Measurements from ENCODE around the gene APBA2. TPM values are rescaled to one million over a fixed set of nuclear protein-coding genes. Genes with fewer than 3 reads are reported as not detected.

Gene APBA2
- total and polyA plus RNA-seq, 2 of the 13 experiments (the other 11 are each of a cell fraction or from before 2014, with no cell fraction given): 0.62 to 2.3 TPM

- Histone ChIP-seq H2AFZ (ENCODE audit: low read length) (no peak overlapping the region), H3K9ac (ENCODE audit: insufficient read depth, low read depth, low read length) (no peak overlapping the region), H3K4me1 (ENCODE audit: insufficient read depth, low read length) (no peaks in the 10 kb centered on the region), H3K79me2 (ENCODE audit: insufficient read depth, low read length) (no peaks in the 10 kb centered on the region), H3K4me3 (replicated peaks in 1 of 3; ENCODE audit: insufficient read depth in 1 of 3, low read depth in 2 of 3, low read length in 3 of 3) (no peak overlapping the region), H3K27me3 (ENCODE audit: control insufficient read depth in 1 of 2, insufficient read depth in 2 of 2, low read length in 2 of 2) (no peaks in the 10 kb centered on the region; a peak in 1 of 5 replicates), H3K9me3 (ENCODE audit: low read length) (no peaks in the 10 kb centered on the region), H3K27ac (ENCODE audit: extremely low read length, insufficient read depth, low read length) (no peak overlapping the region), H4K20me1 (ENCODE audit: insufficient read depth, low read length) (no peaks in the 10 kb centered on the region), H3K36me3 (replicated peaks in 1 of 2; ENCODE audit: control insufficient read depth in 1 of 2, insufficient read depth in 2 of 2, low read length in 2 of 2) (no peaks in the 10 kb centered on the region), H3K4me2 (ENCODE audit: low read depth, low read length) (no peak overlapping the region)
- ATAC-seq (no peak), DNase-seq (ENCODE audit: low spot score) (no peak), FAIRE-seq (no peak)
- no TSS peak for BruUV-seq (replicated peaks)
- WGBS (ENCODE audit: low lambda C conversion rate): 66% methylated on average over 4 of the region's 11 CpGs
- ChIA-PET CTCF (ENCODE audit: low intra/inter-chr PET ratio, low total read pairs) (no interaction called here), POLR2A (no interaction called here)
- TF ChIP-seq TMF1 (CRISPR knock-in tag; IDR thresholded peaks at IDR 0.05; ENCODE audit: low read depth) (no peak), RFX1 (IDR thresholded peaks at IDR 0.05) (no peak), CREM (IDR thresholded peaks at IDR 0.05) (no peak), CREM (CRISPR knock-in tag; IDR thresholded peaks at IDR 0.05) (no peak), ZSCAN29 (CRISPR knock-in tag; conservative IDR thresholded peaks at IDR 0.05) (no peak), TERF1 (CRISPR knock-in tag; IDR thresholded peaks at IDR 0.05) (no peak), SCMH1 (CRISPR knock-in tag; IDR thresholded peaks at IDR 0.05; ENCODE audit: borderline replicate concordance) (no peak), TOE1 (CRISPR knock-in tag; IDR thresholded peaks at IDR 0.05) (no peak), HNRNPLL (IDR thresholded peaks at IDR 0.05; ENCODE audit: low read depth, low read length, poor library complexity, severe bottlenecking) (no peak), ZNF10 (CRISPR knock-in tag; IDR thresholded peaks at IDR 0.05; ENCODE audit: borderline replicate concordance, low read depth) (no peak), PREB (CRISPR knock-in tag; IDR thresholded peaks at IDR 0.05) (no peak), YEATS4 (CRISPR knock-in tag; IDR thresholded peaks at IDR 0.05; ENCODE audit: borderline replicate concordance) (no peak), FOXJ3 (CRISPR knock-in tag; IDR thresholded peaks at IDR 0.05; ENCODE audit: borderline replicate concordance) (no peak), PRDM15 (CRISPR knock-in tag; IDR thresholded peaks at IDR 0.05) (no peak), ZNF124 (CRISPR knock-in tag; IDR thresholded peaks at IDR 0.05) (no peak)
- intact Hi-C loops (cut with micrococcal nuclease; ENCODE audit: unreplicated experiment) (no loop called here), in situ Hi-C loops (cut with HindIII; ENCODE audit: extremely low pct_ligation_motif_present, low pct_unique_long_range_greater_than_20kb) (no loop called here)
Measured at GRCh38 chr15:28943611-28944230, 57.9 kb downstream of the APBA2 start.

Data from HepG2 (cell line).